CD4-positive, alpha-beta T cell treated with Interferon gamma for 1 hour (primary cell): ENCODE results near the gene RPS19.
"Not testable (repeated sequence)": the region's sequence is repeated elsewhere in the genome, so short reads cannot be mapped to it uniquely, and the experiment has no call there.

Experiments
- DNase-seq: peaks from one replicate; pipeline ENCODE4 v3.0.0-alpha.2; 2020

The RPS19 gene

DNA sequence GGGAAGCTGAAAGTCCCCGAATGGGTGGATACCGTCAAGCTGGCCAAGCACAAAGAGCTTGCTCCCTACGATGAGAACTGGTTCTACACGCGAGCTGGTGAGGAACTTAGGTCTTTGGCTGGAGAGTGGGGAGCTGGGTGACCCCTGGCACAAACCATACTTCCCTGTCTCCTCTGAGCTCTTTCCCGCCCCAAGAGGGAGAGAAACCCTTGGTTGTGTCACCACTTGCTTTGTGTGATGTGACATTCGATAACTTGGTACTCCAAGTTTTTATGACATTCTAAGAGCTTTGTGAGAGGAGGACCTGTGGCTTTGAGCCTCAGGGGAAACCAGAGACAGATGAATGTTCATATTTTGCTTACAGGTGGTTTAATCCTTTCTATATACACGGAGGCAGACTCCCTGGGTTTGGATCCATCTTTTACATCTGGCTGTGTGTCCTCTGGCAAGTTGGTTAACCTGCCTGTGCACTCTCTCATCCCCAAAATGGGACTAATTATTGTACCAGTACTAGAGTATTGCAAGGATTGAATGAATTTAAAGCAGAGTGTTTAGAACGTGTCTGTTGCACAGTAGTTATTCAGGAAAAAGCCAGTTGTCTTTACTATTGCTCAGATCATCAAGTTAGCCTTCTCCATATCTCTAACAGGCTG is 1.2 kb downstream of the RPS19 start:
- no peak for DNase-seq

DNA sequence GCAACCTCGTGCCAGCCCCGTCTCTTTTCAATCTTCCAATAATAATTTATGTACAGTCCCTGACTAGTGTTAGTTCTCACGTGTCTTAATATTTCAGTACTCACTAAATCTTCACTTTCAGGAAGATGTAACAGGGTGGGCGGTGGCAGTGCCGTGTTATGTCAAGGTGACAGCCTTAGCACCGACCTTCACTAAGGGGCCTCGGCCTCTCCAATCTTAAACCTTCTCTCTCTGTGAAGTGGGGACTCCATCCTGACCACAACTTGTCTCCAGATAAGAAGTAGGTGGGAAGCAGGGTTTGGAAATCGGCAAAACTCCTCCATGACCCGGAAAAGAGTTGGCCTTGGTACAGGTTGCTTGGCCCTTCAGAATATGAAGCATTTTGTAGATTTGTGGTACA is 1.8 kb downstream of the RPS19 start:
- no peak for DNase-seq

DNA sequence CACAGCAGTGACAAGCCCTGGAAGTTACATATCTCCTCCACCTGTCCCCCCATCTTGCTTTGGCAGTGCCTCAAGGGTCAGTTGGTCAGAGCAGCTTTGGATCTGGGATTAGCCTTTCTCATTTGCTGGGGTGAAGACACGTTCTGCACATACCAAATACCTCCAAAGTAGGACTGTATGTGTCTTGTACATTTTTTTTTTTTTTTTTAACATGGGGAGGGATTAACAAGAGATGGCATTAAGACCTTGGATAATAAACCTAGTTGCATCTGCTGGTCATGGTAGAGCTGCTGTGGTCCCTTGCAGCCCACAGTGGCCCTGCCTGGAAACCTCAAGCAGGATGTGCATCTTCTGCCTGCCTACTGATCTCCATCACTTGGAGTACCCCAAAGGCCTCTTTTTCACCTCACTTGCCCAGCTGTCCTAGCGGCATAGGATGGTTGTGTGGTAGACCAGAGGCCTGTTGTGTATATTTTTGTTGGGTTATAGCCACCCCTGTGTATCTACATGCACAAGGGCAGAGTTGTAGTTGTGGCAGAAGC is 2.5 kb downstream of the RPS19 start:
- DNase-seq = no peak

DNA sequence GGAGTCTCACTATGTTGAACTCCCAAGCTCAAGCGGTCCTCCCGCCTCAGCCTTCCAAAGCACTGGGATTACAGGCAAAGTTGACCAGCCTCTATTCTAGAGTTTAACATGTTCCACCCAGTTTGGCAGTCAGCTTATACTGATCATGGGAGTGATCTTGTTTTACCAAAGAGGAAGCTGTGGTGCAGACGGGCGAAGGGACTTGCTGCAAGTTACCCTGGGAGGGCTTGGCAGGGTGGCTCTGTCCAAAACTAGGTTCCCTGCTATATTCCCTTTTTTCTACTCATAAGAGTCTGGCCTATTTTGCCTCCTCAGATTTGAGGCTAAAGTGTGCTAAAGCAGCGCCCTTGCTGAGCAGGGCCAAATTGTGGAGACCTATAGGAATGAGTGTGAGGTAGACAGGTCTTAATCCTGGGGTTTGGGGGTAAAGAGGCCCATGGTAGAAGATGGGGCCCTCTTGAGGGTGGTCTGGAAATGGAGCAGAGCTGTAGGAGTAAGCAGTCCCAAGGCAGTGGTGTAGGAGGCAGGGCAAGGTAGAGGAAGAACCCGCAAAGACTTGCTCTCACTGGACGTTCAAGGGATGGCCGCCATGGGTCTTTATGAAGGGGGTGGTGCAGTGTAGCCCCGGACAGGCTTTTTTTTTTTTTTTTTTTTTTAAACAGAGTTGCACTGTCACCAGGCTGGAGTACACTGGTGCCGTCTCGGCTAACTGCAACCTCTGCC is 3.3 kb downstream of the RPS19 start:
- no peak for DNase-seq

DNA sequence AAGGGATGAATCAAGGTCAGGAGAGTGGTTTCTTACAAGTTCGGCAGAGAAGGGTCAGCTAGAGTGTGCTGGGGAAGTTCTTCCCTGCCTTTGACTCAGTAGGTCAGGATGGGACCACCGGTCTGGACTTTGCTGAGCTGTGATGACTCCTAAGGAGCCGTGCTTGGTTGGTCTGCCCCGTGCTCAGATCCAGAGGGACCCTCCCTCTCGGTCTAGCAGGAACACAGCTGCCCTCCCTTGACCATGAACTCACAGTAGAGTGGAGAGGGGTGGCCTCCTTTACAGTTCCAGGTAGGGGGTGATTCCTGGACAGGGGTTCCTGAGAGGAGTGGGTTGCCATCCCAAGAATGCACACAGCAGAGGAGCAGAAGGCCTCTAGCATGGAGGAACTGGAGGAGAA is 4.3 kb downstream of the RPS19 start:
- no peak for DNase-seq

DNA sequence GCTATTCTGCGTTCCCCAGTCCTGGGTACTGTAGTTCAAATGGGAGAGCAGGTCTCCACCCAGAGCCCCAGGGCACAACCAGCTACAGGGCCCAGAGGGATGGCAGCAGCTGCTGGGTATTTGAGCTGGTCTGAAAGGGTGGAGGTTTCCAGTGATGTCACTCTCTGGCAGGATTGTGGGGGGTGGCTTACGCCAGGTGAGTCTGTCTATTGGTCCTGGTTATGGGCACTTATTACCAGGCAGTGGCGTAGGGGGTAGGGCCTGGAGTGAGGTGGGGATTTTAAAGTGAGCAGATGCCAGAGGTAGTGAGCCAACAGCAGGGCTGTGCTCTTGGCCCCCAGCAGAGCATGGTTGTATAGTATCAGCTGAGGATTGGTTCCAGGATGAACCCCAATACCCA is 6.2 kb downstream of the RPS19 start:
- DNase-seq = no peak

DNA sequence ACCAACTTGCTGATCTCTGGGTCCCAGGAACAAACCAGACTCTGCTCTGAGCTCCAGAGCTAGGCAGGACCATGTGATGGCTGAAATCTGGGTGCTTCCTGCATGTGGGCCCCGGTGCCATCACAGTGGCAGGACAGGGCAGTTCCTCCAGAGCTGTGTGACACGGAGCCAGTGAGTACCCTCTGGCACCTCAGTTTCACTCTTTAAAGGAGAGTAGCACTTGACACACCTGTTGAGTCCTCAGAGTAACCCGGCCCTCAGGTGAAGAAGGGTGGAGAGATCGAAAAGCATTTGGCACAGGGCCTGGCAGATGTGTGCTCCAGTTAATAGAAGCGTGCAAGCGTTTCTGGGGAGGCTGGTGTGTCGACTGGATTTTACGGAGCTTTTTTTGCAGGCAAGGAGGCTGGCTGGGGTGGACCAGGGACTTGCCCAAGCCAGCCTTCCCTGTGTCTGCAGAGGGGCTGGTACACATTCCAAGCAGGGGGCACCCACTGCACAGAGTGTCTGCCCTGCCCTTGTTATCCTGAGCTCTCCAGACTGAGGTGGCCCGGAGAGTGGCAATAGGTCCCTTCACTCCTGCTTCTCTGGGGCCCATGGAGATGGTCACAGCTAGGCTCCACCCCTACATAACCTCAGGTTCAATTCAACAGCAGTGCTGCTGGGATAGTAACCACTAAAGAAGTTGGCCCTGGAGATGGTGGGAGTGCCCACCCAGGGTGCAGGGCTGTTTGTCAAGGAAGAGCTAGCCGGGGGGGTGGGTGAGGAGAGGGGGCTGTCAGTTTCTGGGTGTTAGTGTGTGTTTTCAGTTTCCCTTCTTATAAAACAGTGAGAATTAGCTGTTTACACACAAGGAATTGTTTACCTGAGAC is 8.3 kb downstream of the RPS19 start:
- DNase-seq = no peak

DNA sequence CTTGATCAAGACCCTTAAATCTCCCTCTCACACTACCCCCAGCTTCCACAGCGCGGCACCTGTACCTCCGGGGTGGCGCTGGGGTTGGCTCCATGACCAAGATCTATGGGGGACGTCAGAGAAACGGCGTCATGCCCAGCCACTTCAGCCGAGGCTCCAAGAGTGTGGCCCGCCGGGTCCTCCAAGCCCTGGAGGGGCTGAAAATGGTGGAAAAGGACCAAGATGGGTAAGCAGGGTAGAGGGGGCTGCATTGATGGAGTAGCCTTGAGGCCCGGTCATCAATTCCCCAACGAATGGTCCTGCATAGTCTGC is 8.9 kb downstream of the RPS19 start:
- no peak for DNase-seq

DNA sequence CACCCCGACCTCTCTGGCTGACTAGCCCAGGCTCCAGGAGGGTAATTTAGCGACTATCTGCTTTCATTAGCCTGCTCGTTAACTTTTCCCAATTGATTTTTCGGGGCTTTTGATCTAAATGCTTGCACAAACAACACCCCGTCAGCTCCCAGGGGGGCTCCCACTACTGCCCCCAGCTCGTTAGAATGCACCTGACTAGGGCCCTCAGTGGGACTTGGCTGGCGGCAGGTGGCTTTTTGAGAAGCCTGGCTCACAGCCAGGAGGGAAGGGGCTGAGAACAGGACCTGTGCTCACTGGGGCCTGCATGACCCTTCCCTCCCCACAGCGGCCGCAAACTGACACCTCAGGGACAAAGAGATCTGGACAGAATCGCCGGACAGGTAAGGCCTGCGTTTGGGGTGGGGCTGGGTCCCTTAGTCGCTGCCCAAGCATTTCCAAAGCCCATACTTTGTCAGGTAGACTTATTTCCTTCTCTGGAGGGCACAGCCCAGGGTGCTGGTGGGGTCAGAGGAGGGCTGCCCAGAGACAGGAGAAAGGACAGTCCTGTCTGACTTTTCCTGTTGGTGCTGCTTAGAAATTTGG is 9.4 kb downstream of the RPS19 start:
- DNase-seq = no peak

DNA sequence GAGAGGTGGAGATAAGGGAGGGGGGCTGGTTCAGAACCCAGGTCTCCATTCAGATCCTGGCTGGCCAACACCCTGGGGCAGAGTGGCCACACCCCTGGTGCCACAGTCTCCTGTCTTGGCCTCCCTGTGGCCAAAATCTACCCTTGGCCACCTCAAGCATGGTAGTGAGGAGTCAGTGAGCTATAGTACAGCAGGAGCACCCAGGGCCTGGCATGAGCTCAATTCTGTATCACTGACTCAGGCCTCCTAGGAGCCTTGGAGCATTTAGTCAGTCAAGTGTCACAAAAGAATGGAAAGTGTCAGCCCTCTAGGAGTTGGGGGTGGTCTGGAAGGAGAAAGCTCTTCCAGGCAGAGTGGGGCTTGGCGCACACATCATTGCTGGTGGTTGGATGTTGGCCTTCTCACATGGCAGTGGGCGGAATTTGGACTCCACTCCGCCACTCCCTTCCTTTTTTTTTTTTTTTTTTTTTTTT is 10.4 kb downstream of the RPS19 start:
- no peak for DNase-seq

DNA sequence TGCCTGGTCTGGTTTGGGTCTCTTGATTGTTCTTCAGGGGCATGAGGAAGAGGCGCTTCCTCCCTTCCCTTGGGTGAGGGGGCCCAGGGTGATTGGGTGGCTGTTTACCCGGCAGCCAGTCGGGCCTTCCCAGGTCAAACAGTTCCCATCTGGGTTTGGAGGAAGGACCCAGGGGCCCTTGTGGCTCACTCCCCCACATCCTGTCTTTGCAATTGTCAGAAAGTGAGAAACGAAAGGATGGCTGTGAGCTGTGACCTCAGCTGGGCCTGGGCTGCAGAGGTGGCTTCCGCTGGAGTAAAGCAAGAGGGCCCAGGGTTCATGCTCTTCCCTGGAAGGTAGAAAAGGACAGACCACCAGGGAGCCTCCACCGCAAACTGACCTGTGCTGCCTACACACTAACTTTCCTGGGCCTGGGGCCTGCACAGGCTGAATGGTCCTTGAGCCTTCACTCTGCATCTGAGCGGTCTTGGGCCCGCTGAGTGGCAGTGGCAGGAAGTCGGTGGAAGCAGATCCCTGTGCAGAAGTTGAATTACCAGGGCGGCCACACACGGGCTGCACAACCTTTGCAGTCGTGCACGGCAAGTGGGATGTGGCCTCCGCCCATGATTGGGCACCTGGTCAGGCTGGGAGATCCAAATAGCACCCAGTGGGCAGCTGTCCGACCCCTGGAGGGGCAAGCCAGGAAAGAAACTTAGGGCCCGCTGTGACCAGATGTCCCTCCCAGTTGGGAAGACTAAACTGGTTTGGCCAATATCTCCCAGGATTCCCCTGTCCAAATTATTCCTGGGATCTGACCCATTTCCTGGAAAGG is 11.7 kb downstream of the RPS19 start:
- DNase-seq = peak; percentile 58

DNA sequence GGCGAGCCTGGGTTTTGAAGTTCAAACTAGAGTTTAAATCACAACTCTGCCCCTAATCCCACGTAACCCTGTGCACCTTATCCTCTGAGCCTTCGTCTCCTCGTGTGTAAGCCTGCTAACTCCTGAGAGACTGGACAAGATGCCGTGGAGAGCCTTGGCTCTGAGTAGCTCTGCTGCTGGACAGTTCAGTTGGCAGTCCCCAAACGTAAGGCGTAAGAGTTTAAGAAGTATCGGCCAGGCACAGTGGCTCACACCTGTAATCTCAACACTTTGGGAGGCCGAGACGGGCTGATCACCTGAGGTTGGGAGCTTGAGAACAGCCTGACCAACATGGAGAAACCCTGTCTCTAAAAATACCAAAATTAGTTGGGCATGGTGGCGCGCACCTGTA is 12.3 kb downstream of the RPS19 start:
- DNase-seq = no peak

DNA sequence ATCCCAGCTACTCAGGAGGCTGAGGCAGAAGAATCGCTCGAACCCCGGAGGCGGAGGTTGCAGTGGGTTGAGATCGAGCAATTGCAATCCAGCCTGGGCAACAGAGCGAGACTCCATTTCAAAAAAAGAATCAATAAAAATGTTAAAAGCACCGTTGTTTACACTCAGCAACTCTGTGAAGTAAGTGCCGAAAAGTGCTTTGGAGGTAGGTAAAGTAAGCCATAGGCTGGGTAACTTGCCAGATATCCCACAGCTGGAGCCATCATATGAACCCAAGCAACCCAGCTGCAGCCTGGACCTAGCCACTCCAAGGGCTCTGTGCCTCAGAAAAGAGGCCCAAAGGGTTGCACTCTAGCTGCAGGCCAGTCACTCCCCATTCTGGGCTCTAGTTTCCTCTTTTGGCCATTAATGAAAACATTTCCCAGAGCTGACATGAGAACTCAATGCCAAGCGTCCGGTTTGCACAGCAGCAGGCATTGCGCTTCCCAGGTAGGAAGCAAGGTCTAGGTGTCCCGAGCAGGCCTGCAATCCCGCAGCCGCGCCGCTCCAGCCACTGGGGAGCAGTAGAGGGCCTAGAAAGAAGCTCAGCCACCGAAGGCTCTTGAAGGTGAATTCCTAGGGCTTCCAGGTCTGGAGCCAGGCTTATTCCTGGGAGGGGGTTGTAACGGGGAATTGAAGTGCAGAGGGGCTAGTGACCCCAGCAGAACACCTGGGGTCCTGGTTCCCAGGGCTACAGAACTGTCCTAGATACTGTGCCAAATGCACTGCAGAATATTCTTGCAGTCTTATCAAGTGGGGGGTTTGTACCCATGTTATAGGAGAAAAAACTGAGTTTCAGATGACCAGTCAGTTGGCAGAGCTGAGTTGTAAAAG is 13.0 kb downstream of the RPS19 start:
- peak; percentile 65 for DNase-seq

DNA sequence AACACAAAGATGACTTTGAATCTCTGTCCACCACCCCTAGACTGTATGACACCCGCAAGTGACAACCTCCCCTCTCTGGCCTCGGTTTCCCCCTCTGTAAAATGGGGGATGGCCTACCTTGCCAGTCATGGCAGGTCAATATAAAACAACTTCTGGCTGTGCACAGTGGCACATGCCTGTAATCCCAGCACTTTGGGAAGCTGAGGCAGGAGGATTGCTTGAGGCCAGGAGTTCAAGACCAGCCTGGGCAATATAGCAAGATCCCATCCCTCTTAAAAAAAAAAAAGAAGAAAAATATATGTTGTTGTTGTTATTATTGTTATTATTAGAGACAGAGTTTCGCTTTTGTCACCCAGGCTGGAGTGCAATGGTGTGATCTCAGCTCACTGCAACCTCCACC is 15.9 kb downstream of the RPS19 start:
- DNase-seq = not testable (repeated sequence)

DNA sequence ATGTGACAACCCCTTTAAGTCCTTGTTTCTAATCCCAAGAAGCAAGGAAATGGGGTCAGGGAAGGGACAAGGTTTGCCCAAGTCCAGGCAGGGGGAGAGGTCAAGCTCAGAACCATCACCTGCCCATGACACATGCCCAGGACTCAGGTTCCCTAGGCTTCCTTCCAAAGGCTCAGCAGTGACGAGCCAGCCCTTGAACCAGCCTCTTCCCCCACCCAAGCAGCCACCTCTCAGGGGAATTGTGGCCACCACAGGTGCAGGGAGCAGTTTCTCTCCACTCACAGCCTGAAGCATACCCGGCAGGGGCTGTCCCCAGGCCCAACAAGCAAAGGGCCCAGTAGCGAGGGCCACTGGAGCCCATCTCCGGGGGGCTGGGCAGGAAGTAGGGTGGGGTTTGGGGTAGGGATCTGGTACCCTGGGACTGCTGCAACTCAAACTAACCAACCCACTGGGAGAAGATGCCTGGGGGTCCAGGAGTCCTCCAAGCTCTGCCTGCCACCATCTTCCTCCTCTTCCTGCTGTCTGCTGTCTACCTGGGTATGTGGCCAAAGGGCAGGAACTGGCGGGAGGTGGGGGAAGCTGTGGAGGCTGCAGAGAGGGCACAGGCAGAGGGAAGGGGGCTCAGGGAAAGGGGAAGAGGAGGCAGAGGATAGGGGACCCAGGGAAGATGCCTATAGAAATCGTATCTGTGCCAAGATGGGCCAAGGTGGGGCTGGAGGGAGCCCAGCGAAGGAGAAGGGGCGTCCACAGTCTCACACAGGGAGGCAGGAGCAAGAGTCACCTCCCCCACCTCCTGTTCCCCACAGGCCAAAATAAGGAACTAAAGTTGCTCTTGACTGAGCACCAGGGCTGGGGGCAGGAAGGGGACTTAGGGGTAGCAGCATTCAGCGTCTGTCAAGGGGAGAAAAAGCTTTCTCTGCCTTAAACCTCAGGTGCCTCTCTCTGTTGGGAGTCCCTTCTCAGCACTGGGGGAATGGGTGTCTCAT is 17.1 kb downstream of the RPS19 start, which contains the start of gene CD79A:
Gene CD79A (plus strand): TSS at position 433 of the 986 bp plus-strand sequence. CDS start 26 bp downstream, at position 459.
- peak; percentile 89 for DNase-seq

DNA sequence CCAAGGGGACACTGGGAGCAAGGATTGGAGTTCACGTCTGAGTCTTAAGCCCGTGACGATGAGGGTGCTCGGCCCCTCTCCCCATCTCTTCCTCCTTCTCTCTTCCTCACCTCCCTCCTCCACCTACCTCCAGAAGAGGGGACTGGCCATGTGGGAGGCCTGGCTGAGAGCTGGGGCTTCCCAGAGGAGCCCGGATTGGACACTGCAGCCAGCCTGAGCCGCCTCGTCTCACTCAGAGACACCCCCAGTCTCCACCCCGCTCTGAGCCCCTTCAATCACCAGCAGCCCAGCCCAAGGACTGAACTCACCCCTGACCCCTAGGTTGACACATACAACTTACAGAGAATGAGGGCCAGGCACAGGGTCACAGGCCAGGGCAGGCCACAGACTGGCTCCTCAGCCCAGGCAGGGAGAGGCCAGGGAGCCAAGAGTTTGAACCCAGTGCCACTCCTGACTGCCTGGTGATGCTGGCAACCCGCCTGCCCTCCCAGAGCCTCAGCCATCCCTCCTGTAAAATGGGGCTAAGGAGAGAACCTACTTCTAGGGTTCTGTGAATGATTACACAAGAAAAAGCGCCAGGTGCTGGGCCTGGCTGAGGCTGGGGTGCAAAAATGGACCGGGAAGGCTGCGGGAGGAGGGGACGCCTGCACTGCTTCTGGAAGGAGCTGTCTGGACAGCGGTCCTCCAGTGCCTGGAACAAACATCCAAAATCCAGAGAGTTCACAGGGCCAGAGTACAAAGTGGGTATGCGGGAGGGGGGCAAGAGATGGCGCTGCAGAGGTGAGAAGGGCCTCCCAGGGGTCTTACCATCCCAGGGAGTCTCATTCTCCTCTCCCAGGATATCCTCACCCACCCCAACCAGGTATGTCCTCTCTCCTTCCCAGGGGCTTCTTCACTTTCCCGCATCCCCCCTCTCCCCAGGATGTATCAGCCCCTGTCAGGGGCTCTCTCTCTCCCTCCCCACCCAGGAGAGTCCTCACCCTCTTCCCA is 18.2 kb downstream of the RPS19 start:
- peak; percentile 41 for DNase-seq

DNA sequence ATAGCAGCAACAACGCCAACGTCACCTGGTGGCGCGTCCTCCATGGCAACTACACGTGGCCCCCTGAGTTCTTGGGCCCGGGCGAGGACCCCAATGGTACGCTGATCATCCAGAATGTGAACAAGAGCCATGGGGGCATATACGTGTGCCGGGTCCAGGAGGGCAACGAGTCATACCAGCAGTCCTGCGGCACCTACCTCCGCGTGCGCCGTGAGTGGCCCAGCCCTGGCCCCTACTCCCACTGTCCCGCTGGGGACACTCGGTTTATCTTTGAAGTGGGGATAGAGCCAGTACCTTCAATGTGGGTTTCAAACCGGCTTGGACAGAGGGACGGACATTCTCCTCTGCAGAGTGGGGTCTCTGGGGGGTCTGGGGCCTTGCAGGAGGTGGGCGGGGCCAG is 19.0 kb downstream of the RPS19 start:
- DNase-seq = no peak

DNA sequence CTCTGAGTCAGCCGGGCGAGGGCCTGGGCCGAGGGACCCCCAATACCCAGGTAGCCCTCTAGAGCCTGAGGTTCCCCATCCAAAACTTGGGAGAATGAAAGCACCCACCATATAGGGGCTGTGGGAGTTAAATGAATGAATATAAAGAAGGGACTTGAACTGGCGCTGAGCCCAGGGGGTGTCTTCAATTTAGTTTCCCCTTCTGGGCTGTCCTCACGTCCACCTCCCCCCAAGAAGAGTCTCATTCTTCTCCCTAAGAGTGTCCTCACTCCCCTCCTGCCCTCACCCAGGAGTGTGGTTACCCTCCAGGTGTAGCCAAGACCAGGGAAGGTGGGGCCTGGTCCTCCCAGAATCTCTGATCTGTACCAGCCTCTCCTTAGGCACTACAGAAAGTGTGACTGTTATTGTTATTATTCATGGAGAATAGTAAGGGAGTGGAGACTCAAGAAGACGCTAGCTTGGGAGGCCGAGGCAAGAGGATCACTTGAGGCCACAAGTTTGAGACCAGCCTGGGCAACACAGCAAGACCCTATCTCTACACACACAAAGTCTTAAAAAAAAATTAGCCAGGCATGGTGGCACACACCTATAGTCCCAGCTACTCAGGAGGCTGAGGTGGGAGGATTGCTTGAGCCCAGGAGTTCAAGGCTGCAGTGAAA is 19.7 kb downstream of the RPS19 start:
- no peak for DNase-seq
